ENCODE data around the gene TBCE.
A peak's percentile ranks its signal among the peaks of the same experiment; 100 is the strongest.
"Not testable (repeated sequence)": the region's sequence is repeated elsewhere in the genome, so short reads cannot be mapped to it uniquely, and the experiment has no call there.

Gene TBCE

GRCh38 chr1:235357485-235358373, 9.5 kb upstream of the TBCE start:
- Histone ChIP-seq H3K4me3 (ENCODE audit: insufficient read depth, low read length, poor library complexity, severe bottlenecking) (no peak overlapping the region), H3K79me2 (ENCODE audit: insufficient read depth, low read length) (no peaks in the 10 kb centered on the region), H3F3A (ENCODE audit: insufficient read depth) (no peaks in the 10 kb centered on the region), H3K9me2 (replicated peaks; ENCODE audit: insufficient read depth, low read length) (no peaks in the 10 kb centered on the region), H3K4me2 (ENCODE audit: low read depth, low read length, poor library complexity, severe bottlenecking) (no peak overlapping the region), H2AFZ (ENCODE audit: low read depth, low read length, severe bottlenecking) (no peak overlapping the region), H3K9ac (ENCODE audit: low read length) (no peak overlapping the region), H3K27me3 (ENCODE audit: low read length) (no peaks in the 10 kb centered on the region), H3K27ac (ENCODE audit: low read depth, low read length) (no peak overlapping the region), H3K36me3 (ENCODE audit: low read length) (no peaks in the 10 kb centered on the region), H4K20me1 (ENCODE audit: low read depth, low read length) (no peaks in the 10 kb centered on the region), H3K9me3 (ENCODE audit: insufficient read depth, low read length) (no peaks in the 10 kb centered on the region)
- no peak for TF ChIP-seq EZH2phosphoT487 (conservative IDR thresholded peaks at IDR 0.05; ENCODE audit: low read length)
- TF ChIP-seq CTCF (IDR thresholded peaks at IDR 0.05; ENCODE audit: insufficient read depth, low read length, poor library complexity, severe bottlenecking) = no peak

DNA sequence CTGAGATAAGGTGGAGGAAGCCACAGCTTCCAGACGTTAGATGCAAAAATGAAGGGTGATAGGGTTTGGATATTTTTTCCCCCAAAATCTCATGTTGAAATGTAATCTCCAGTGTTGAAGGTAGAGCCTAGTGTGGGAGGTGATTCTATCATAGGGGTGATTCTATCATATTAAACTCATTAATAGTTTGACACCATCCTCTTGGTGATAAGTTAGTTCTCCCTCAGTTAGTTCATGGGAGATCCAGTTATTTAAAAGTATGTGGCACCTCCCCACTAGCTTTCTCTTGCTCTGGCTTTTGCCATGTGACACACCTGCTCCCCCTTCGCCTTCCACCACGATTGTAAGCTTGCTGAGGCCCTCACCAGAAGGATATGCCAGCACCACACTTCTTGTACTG, 8.3 kb upstream of the TBCE start:
- no peak overlapping the region for H3K4me2 ChIP-seq (ENCODE audit: low read depth, low read length, poor library complexity, severe bottlenecking)
- H2AFZ ChIP-seq (ENCODE audit: low read depth, low read length, severe bottlenecking) = no peak overlapping the region
- no peaks in the 10 kb centered on the region for H3K9me3 ChIP-seq (ENCODE audit: insufficient read depth, low read length)
- no peak for TF ChIP-seq CTCF (IDR thresholded peaks at IDR 0.05; ENCODE audit: insufficient read depth, low read length, poor library complexity, severe bottlenecking)
- TF ChIP-seq EZH2phosphoT487 (conservative IDR thresholded peaks at IDR 0.05; ENCODE audit: low read length) = no peak
- H3K9me2 ChIP-seq (replicated peaks; ENCODE audit: insufficient read depth, low read length) = no peaks in the 10 kb centered on the region
- H3K4me3 ChIP-seq (ENCODE audit: insufficient read depth, low read length, poor library complexity, severe bottlenecking) = no peak overlapping the region
- no peaks in the 10 kb centered on the region for H3K27me3 ChIP-seq (ENCODE audit: low read length)
- H3K27ac ChIP-seq (ENCODE audit: low read depth, low read length) = no peak overlapping the region
- no peak overlapping the region for H3K9ac ChIP-seq (ENCODE audit: low read length)
- H3F3A ChIP-seq (ENCODE audit: insufficient read depth) = no peaks in the 10 kb centered on the region
- no peaks in the 10 kb centered on the region for H3K36me3 ChIP-seq (ENCODE audit: low read length)
- H4K20me1 ChIP-seq (ENCODE audit: low read depth, low read length) = no peaks in the 10 kb centered on the region
- no peaks in the 10 kb centered on the region for H3K79me2 ChIP-seq (ENCODE audit: insufficient read depth, low read length)

GRCh38 chr1:235364189-235364588, 3.0 kb upstream of the TBCE start:
- not testable (repeated sequence) for H3F3A ChIP-seq (ENCODE audit: insufficient read depth); H3K9me2 ChIP-seq (replicated peaks; ENCODE audit: insufficient read depth, low read length); H3K9ac ChIP-seq (ENCODE audit: low read length); H4K20me1 ChIP-seq (ENCODE audit: low read depth, low read length); H3K27me3 ChIP-seq (ENCODE audit: low read length); H3K4me2 ChIP-seq (ENCODE audit: low read depth, low read length, poor library complexity, severe bottlenecking); H3K36me3 ChIP-seq (ENCODE audit: low read length); H3K4me3 ChIP-seq (ENCODE audit: insufficient read depth, low read length, poor library complexity, severe bottlenecking); H3K27ac ChIP-seq (ENCODE audit: low read depth, low read length); H3K9me3 ChIP-seq (ENCODE audit: insufficient read depth, low read length); H2AFZ ChIP-seq (ENCODE audit: low read depth, low read length, severe bottlenecking)
- peaks cover 17% of the 10 kb centered on the region for H3K79me2 ChIP-seq (ENCODE audit: insufficient read depth, low read length)

DNA sequence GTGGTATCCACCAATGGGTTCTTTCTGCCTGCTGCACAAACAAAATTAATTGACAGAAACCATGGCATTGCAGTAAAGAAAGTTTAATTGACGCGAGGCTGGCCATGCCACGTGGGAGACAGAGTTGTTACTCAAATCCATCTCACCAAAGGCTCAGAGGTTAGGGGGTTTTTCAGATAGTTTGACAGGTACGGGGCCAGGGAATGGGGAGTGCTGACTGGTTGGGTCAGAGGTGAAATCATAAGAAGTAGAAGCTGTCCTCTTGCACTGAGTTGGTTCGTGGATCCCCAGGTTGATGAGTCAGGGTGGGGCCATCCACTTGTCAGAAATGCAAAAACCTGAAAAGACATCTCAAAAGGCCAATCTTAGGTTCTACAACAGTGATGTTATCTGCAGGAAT, 941 bp upstream of the TBCE start:
- Histone ChIP-seq H3K4me3 (ENCODE audit: insufficient read depth, low read length, poor library complexity, severe bottlenecking) (no peak overlapping the region), H3K9me3 (ENCODE audit: insufficient read depth, low read length) (no peaks in the 10 kb centered on the region), H3K9ac (ENCODE audit: low read length) (peak overlapping the region; percentile 70; the same call in 1 of the 2 replicates), H3K9me2 (replicated peaks; ENCODE audit: insufficient read depth, low read length) (no peaks in the 10 kb centered on the region), H3K4me2 (ENCODE audit: low read depth, low read length, poor library complexity, severe bottlenecking) (peak overlapping the region; percentile 89), H2AFZ (ENCODE audit: low read depth, low read length, severe bottlenecking) (peak overlapping the region; percentile 90), H3F3A (ENCODE audit: insufficient read depth) (no peaks in the 10 kb centered on the region), H3K36me3 (ENCODE audit: low read length) (no peaks in the 10 kb centered on the region), H3K79me2 (ENCODE audit: insufficient read depth, low read length) (peaks cover 26% of the 10 kb centered on the region), H3K27me3 (ENCODE audit: low read length) (no peaks in the 10 kb centered on the region), H4K20me1 (ENCODE audit: low read depth, low read length) (no peaks in the 10 kb centered on the region), H3K27ac (ENCODE audit: low read depth, low read length) (no peak overlapping the region)
- TF ChIP-seq CTCF (IDR thresholded peaks at IDR 0.05; ENCODE audit: insufficient read depth, low read length, poor library complexity, severe bottlenecking) (no peak), EZH2phosphoT487 (conservative IDR thresholded peaks at IDR 0.05; ENCODE audit: low read length) (no peak)
